ENCODE data around the gene KATNAL2.

KATNAL2 gene

DNA sequence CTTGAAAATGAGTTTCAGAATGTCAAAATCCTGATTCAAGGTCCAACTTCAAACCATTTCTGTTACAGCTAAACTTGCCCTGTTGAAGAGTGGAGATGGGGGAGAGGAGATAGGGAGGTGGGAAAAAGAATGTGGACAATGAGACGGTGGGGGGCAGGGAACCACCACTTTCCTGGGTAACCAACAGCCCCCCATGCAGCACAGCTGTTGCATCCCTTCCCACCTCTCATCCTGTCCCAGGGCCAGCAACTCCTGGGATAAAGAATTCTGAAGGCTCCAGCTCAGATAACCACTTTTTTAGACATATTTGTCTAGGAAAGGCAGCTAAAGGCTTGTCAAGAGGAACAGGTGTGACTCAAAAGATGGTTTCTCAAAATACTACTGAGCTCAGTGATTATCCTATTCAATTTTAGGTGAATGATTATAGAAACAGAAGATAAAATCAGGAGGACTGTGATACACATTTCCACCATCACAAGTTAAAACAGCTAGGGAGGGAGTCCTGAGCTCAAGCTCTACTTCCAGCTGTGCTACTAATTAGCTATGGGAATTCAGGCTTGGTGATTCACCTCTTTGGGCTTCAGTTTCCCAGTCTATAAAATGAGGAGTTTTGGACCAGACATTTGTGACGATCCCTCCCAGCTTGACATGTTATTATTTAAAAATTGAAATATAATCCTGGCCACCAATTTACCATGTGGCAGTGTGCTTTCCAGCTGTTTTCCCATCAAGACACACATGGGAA, 196.6 kb downstream of the KATNAL2 start:
- DNase-seq (ENCODE audit: low spot score), result no peak

DNA sequence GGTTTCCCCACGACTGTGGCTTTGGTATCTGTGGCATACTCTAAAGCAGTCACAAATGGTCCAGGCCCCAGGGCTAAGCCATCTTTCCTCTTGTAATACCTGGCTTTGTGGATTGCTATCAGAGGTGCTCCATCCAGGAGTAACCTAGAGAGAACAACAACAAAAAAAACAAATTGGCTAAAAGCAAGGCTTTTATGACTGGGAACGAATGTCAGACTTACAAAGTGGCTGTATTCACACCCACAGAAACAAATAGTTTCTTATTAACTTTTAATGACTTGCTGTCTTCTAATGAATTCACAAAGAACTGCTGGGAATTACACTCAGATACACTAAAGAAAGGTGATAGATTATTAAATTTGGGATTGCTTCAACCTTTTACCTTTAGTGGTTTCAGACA, 197.8 kb downstream of the KATNAL2 start:
- DNase-seq (ENCODE audit: low spot score), result no peak

DNA sequence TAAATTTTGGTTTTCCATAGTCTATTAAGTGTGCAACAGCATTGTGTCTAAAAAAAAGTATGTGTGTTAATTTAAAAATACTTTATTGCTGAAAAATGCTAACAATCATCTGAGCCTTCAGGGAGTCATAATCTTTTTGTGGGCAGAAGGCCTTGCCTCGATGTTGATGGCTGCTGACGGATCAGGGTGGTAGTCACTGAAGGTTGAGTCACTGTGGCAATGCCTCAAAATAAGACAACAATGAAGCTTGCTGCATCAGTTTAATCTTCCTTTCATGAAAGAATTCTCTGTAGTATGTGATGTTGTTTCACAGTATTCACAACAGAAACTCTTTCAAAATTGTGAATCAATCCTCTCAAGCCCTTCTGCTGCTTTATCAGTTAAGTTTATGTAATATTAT, 201.6 kb downstream of the KATNAL2 start:
- DNase-seq (ENCODE audit: low spot score), result no peak

DNA sequence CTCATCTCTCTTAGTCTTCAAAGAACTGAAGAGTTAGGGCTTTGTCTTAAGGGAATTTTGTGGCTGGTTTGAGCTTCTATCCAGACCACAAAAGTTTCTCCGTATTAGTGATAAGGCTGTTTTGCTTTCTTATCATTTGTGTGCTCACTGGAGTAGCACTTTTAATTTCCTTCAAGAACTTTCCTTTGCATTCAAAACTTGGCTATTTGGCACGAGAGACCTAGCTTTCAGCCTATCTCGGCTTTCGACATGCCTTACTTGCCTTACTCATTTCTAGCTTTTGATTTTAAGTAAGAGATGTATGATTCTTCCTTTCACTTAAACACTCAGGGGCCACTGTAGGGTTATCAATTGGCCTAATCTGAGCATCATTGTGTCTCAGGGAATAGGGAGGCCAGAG, 203.0 kb downstream of the KATNAL2 start:
- DNase-seq (ENCODE audit: low spot score), result no peak

DNA sequence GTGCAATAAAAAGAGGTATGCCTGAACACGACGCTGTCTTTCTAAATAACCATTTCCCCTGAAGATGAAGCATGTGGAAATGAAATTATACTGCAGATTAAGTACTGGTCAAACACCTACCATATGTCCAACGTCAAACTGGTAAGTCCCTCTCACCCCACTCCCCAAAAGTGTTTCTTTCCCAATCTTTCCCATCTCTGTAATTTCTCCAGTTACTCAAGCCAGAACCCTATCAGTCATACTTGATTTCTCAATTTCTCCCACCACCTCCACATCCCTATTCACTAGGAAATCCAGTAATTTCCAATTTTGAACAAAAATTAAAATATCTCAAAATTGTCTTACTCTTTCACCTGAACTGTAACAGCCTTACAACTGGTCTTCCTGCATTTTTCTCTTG, 203.7 kb downstream of the KATNAL2 start:
- DNase-seq (ENCODE audit: low spot score), result no peak

DNA sequence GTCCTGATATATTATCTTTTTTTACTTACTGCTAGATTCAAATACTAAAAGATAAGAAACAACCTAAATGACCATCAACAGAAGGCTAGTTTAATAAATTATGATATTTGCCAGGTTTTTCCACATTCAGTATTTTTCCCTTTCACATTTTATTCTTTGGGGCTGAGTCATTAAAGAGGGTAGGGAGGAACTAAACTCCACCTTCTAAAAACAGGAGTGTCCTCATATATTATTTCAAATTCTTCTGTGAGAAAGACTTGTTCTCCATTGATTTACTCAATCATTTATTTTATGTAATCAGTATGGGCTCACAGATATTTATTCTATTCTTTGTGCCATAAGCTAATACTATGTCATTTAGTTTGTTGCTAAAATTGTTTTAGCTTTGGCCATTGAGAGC, 223.9 kb downstream of the KATNAL2 start:
- DNase-seq (ENCODE audit: low spot score), result no peak

DNA sequence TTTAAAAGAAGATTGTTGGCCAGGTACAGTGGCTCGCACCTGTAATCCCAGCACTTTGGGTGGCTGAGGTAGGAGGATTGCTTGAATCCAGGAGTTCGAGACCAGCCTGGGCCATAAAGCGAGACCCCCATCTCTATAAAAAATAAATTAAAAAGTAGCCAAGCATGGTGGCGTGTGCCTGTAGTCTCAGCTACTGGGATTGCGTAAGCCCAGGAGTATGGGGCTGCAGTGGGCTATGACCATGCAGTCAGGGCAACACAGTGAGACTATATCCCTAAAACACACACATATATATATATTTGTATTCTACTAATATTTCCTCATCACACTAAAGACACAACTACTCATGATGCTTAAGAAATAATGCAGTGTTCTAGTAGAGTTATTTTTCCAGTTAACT, 225.8 kb downstream of the KATNAL2 start:
- no peak for DNase-seq (ENCODE audit: low spot score)

DNA sequence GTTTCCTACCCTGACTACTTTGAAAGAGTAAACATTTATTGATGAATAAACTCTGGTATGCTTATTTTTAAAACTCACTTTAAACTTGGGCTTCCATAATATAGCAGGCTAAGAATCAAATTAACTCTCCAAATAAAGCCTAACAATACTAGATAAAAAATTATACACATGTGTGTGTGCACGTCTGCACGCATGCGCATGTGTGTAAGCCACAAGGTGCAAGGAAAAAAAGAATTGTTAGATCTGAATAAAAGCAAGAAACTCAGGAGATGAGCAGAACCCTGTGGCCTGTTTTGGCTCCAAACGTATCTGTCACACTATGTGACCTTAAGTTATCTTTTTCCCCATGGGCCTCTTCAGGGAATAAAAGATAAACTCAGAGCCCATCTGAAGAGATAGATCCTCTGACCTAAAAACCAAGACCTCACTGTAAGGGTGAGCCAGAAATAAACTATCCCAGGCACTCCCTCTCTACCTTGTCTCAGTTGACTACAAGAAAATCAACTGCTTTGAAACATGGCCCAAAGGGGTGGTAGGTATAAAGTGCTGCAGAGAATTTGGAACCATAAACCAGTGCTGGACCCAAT, 226.6 kb downstream of the KATNAL2 start:
- DNase-seq (ENCODE audit: low spot score), result no peak

DNA sequence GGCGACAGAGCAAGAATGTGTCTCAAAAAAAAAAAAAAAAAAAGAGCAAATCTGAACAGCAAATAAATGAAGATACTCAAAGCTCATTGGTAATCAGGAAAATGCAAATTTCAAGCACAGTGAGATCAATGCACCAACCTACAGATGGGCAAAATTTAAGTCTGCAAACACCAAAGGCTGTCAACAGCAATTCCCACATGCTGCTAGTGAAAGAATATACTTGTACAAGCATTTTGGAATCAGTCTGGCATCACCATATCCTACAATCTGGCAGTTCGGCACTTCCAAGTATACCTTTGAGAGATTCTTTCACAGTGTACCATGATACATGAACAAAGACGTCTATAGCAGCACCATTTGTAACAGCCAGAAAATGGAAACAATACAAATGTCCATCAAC, 228.8 kb downstream of the KATNAL2 start:
- DNase-seq (ENCODE audit: low spot score), result no peak

DNA sequence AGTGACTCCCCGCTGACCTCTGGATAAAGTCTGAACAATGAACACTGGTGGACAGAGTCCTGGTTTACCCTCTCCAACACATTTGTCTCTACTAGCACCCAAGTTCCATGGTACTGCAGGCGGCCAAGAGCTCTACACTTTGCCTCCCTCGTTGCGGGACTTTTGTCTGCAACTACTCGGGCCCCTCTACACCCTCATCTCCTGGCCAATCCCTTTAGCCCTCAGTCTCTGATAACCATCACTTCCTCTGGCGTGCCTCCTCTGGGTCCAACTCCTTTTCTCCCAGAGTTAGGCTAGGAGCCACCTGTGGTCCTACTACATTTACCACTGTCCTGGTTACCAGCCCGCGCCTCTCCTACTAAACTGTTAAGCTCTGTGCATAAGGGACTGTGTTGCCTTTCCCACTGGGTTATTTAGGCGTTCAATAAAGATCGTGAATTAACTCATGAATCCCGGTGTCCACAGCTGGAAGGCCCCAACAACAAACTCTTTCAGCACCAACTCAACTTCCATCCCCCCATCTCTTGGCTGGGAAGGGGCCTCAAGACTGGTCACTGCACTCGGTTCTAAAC, 232.1 kb downstream of the KATNAL2 start:
- DNase-seq (ENCODE audit: low spot score), result peak; percentile 13

DNA sequence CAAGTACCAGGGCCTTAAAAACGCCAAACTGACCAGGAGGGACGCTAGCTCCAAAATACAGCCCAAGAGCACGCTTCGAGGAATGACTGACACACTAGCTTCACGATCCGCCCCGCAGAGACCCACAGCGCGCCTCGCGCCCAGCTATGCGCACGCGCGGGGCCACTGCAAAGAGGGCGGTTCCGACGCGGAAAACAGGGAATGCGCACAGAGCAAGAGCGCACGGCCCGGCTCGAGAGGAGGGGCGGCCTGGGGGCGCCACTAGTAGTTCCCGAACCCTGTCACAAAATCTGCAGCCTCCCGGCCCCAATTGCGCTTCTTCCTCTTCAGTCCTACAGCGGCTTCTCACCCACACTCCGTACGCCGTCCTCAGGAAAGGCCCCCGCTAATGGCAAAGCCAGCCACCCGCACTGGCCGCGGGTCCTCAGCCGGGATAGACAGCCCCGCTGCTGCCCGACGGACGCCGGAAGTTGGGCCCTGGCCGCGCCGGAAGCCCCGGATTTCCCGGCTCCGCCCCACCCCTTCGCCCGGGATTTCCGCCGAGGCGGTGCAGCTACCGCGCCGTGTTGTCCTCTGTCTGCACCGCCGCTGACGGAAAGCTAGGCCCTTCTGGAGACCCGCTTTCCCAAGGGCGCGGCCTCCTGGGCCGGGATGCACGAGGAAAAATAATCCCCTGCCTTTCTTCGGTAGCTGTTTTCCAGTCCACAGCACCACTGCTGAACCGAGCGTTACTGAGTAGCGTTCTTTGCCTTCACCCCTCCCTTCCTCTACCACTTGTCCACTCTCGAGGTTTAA, 232.8 kb downstream of the KATNAL2 start, which contains the start of gene HDHD2:
Gene HDHD2, minus strand, starts transcription at position 472 of the 795 bp plus-strand sequence. CDS start 14,061 bp downstream, outside the sequence.
- peak; percentile 86 for DNase-seq (ENCODE audit: low spot score)

DNA sequence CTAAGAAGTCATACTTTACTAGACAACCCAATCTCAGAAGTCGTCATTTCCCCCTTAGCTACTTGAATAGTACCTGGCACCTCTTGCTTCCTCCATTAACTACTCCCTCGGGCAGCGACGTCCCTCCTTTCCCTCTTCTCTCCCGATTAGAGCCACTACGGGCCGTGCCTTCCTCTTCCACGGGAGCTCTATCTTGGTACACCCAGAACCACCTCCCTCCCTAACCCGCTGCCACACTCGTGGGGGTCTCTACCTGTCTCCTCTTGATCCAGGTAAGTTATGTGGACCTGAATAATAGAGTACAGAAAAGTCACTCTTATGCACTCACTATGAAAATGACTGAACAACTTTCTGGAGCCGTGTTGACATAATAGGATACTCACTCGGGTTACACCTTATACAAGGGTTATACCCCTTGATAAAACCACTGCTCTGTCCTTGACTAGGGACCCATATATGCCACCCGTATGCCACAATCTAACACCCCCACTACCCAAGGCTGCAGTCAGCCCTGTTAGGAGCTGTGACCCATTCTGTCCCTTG, 233.5 kb downstream of the KATNAL2 start:
- no peak for DNase-seq (ENCODE audit: low spot score)

DNA sequence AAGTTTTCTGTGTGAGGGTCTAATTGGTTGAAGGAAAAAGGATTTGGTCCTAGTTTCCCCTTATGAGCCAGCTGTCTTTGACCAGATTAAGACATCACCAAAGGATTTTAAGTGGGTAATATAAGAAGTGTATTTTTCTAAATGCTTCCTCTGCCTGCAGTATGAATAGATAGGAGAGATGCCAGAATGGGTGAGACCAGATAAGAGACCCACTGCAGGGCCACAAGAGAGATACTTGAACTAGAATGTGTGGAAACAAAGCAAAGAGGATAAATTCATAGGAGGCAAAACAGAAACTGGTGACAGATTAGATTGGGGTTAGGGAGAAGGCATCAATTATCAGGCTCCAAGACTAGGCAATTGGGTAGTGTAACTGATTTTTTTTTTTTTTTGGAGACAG, 234.0 kb downstream of the KATNAL2 start:
- DNase-seq (ENCODE audit: low spot score), result no peak
